CD8-positive, alpha-beta memory T cell (primary cell): ENCODE measurements around the gene PRKD1. TPM values are rescaled to one million over a fixed set of nuclear protein-coding genes. Genes with fewer than 3 reads are reported as not detected.

Experiments used
- CTCF ChIA-PET: fragments of 350-600 bp; sonication (Branson Sonifier 250); formaldehyde crosslinking; loops from one replicate; lab custom pipeline; 2021; ENCODE audit warnings: antibody characterized with exemption; lab: Charles Lee
- POLR2A ChIA-PET: fragments of 350-600 bp; sonication (Branson Sonifier 250); formaldehyde crosslinking; loops from one replicate; lab custom pipeline; 2021; ENCODE audit warnings: antibody characterized with exemption; lab: Charles Lee
- DNase-seq, 5 donors: peaks; one replicate each; pipeline versions ENCODE4 v3.0.0 to v3.0.0-alpha.2; 2020 to 2022; ENCODE audit warnings: mixed read lengths in 1 of 5
- H3K27ac ChIP-seq: one replicate; pipeline ENCODE4 v1.7.0; 2013; ENCODE audit warnings: low read depth, mild to moderate bottlenecking, low read length, moderate library complexity
- H3K27me3 ChIP-seq: 2 replicates; pipeline ENCODE4 v1.7.0; 2013; ENCODE audit warnings: low read length, mild to moderate bottlenecking; ENCODE audit not compliant: insufficient read depth, poor library complexity, severe bottlenecking
- H3K36me3 ChIP-seq: 2 replicates; pipeline ENCODE4 v1.7.0; 2013; ENCODE audit warnings: mild to moderate bottlenecking, low read length, moderate library complexity; ENCODE audit not compliant: insufficient read depth
- H3K4me1 ChIP-seq: 2 replicates; pipeline ENCODE4 v1.7.0; 2013; ENCODE audit warnings: mild to moderate bottlenecking, low read length, moderate library complexity; ENCODE audit not compliant: insufficient read depth
- H3K4me3 ChIP-seq: 2 replicates; pipeline ENCODE4 v1.7.0; 2013; ENCODE audit warnings: mild to moderate bottlenecking, low read length
- H3K9me3 ChIP-seq: 2 replicates; pipeline ENCODE4 v1.7.0; 2013; ENCODE audit warnings: mild to moderate bottlenecking, low read length
- H3K27ac Mint-ChIP-seq, 8 donors: one replicate each; pipeline ENCODE4 v1.8.0; 2020 to 2021; ENCODE audit warnings: mixed read lengths in 8 of 8, mild to moderate bottlenecking in 6 of 8, inconsistent platforms in 3 of 8, moderate library complexity in 3 of 8
- H3K27me3 Mint-ChIP-seq, 2 donors: one replicate each; pipeline ENCODE4 v1.8.0; 2020 to 2021; ENCODE audit warnings: mixed read lengths in 2 of 2, mild to moderate bottlenecking in 1 of 2, moderate library complexity in 1 of 2
- H3K36me3 Mint-ChIP-seq, 3 donors: one replicate each; pipeline ENCODE4 v1.8.0; 2020 to 2021; ENCODE audit warnings: mixed read lengths in 3 of 3, inconsistent platforms in 1 of 3, mild to moderate bottlenecking in 1 of 3
- H3K4me1 Mint-ChIP-seq, 3 donors: one replicate each; pipeline ENCODE4 v1.8.0; 2020 to 2021; ENCODE audit warnings: mixed read lengths in 3 of 3, inconsistent platforms in 1 of 3, mild to moderate bottlenecking in 1 of 3
- H3K4me3 Mint-ChIP-seq, 7 donors: one replicate each; pipeline ENCODE4 v1.8.0; 2020 to 2021; ENCODE audit warnings: mixed read lengths in 7 of 7, mild to moderate bottlenecking in 6 of 7, moderate library complexity in 4 of 7, inconsistent platforms in 2 of 7
- H3K9me3 Mint-ChIP-seq, 5 donors: one replicate each; pipeline ENCODE4 v1.8.0; 2020 to 2022; ENCODE audit warnings: mixed read lengths in 5 of 5, mild to moderate bottlenecking in 3 of 5, moderate library complexity in 2 of 5, inconsistent platforms in 1 of 5
- polyA plus RNA-seq: library from polyadenylated mRNA; unstranded; fragments of 300-500 nt; fragmentation: Illumina TruSeq; gene quantifications from one replicate; pipeline ENCODE4 v1.2.3, GENCODE V29; 2021
- total RNA-seq, 2 experiments: library from RNA; stranded (reverse); gene quantifications; one replicate each; pipeline ENCODE4 v1.2.3, GENCODE V29; 2021

Gene PRKD1
- total and polyA plus RNA-seq, 3 experiments from 2014 or later, result not detected

DNA sequence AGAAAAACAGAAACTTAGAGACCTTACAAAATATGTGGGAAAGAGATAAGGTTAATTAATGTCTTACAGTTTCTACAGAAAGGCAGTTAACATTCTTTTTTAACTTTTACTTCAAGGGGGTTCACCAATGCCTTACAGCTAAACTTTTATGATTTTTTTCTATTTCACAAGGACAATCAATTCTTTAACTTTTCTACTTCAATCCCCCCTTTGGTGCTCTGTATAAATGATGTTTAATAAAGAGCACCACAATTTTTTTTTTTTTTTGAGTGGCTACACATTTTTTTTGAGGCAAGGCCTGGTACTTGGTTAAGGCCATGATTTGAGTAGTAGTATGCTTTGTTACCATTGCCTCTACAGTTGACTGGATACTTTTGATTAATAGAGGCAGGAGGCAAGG, 279.6 kb downstream of the PRKD1 start:
- Mint-ChIP-seq H3K27me3 (no peaks in the 10 kb centered on the region), H3K4me3 (no peak overlapping the region), H3K9me3 (peaks cover 25 to 49% (median 42%) of the 10 kb centered on the region in 5 donors), H3K36me3 (no peaks in the 10 kb centered on the region), H3K27ac (no peak overlapping the region), H3K4me1 (no peaks in the 10 kb centered on the region)
- CTCF ChIA-PET, result no interaction called here
- no peaks in the 10 kb centered on the region for H3K4me1 ChIP-seq
- POLR2A ChIA-PET, result no interaction called here
- H3K4me3 ChIP-seq, result no peak overlapping the region
- H3K27ac ChIP-seq, result no peak overlapping the region
- no peaks in the 10 kb centered on the region for H3K27me3 ChIP-seq
- no peak for DNase-seq
- no peaks in the 10 kb centered on the region for H3K9me3 ChIP-seq
- H3K36me3 ChIP-seq, result no peaks in the 10 kb centered on the region

DNA sequence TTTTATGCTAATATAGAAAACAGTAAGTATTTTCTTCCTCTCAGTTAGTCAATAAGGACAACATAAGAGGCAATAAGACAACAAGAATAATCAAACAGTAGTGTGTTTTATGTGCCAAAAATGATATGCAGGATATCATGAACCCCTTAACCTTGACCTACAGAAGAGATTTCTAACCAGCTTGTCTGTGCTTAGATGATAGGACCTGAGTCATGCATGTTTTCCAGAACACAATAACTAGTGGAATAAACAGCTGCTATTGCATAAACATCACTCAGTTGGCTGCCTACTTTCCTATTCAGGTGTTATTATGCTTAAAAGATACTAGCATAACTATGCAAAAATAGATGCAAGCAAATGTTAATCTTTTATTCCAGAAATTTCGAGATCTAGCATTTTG, 282.5 kb downstream of the PRKD1 start:
- POLR2A ChIA-PET, result no interaction called here
- Mint-ChIP-seq H3K4me3 (no peak overlapping the region), H3K9me3 (peaks cover 24 to 47% (median 38%) of the 10 kb centered on the region in 5 donors), H3K27me3 (no peaks in the 10 kb centered on the region), H3K36me3 (no peaks in the 10 kb centered on the region), H3K27ac (no peak overlapping the region), H3K4me1 (no peaks in the 10 kb centered on the region)
- Histone ChIP-seq H3K4me1 (no peaks in the 10 kb centered on the region), H3K9me3 (no peaks in the 10 kb centered on the region), H3K27me3 (no peaks in the 10 kb centered on the region), H3K36me3 (no peaks in the 10 kb centered on the region), H3K27ac (no peak overlapping the region), H3K4me3 (no peak overlapping the region)
- CTCF ChIA-PET, result no interaction called here
- no peak for DNase-seq

DNA sequence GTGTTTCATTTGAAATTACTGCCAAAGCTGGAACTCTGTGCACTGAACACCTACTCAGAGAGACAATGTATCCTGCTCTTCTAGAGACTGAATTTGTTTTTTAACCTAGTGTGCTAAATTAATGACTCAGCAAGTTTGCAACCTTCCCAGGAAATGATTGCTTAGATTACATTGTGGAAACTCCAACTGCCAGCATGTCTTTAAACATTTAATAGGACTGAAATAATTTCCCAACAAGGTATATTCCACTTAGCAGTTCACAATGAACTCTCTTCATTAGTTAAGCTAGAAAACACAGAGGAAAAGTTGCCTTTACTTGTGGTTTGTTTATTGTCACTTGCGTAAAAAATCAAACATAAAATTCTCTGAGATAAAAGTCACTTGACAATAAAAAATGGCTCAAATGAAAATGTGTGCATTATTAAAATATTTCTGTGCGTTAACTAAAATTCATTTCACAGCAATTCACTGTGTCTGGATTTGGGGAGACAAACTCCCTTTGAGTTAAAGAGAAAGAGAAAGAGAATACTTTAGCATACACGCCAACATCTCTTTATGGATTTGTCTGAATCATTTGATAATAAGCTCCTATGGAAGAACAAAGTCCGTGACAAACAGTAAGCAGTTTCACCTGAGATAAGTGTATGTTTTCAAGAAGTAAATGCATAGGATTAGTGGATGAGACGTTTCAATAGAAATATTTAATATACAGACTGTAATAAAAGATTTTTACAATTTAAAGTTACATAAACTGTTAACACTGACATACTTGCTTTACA, 284.0 kb downstream of the PRKD1 start:
- ChIA-PET CTCF (no interaction called here), POLR2A (no interaction called here)

DNA sequence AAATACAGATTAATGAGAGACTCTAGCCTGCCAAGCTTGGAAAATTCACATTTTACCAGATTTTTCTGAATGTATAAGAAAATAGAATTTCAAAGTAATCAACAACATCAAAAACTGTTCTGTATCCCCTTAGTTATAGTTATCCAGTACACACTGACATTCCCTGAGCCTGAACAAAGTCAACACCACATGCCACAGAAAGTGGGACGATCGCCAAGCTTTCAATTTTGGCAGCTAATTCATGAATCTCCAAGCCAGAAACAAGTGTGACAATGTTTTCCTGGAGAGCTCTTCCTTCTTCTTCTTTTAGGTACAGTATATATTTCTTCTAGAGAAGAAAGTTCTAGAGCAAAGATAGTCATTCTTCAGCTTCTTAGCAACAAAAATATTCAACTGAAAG, 290.2 kb downstream of the PRKD1 start:
- ChIA-PET CTCF (interaction anchor here (0.9 kb wide), 1 partner anchor 37 kb away, joined by 3 read pairs; no protein-coding TSS in a partner anchor), POLR2A (no interaction called here)
- no peaks in the 10 kb centered on the region for H3K4me1 Mint-ChIP-seq
- no peaks in the 10 kb centered on the region for H3K9me3 ChIP-seq
- H3K36me3 ChIP-seq, result no peaks in the 10 kb centered on the region
- H3K27me3 Mint-ChIP-seq, result no peaks in the 10 kb centered on the region
- H3K27me3 ChIP-seq, result no peaks in the 10 kb centered on the region
- no peaks in the 10 kb centered on the region for H3K4me1 ChIP-seq
- no peak overlapping the region for H3K4me3 Mint-ChIP-seq
- H3K27ac Mint-ChIP-seq, result no peak overlapping the region
- H3K9me3 Mint-ChIP-seq, result peaks cover 2 to 27% (median 12%) of the 10 kb centered on the region in 5 donors
- no peak for DNase-seq
- no peak overlapping the region for H3K4me3 ChIP-seq
- H3K36me3 Mint-ChIP-seq, result no peaks in the 10 kb centered on the region
- H3K27ac ChIP-seq, result no peak overlapping the region

More for the DNA sequence above, 284.0 kb downstream of the PRKD1 start:
- H3K27ac Mint-ChIP-seq, result no peak overlapping the region
- DNase-seq, result no peak
- no peaks in the 10 kb centered on the region for H3K27me3 Mint-ChIP-seq
- Histone ChIP-seq H3K27ac (no peak overlapping the region), H3K4me1 (no peaks in the 10 kb centered on the region), H3K27me3 (no peaks in the 10 kb centered on the region), H3K36me3 (no peaks in the 10 kb centered on the region), H3K9me3 (no peaks in the 10 kb centered on the region), H3K4me3 (no peak overlapping the region)
- no peak overlapping the region for H3K4me3 Mint-ChIP-seq
- H3K4me1 Mint-ChIP-seq, result no peaks in the 10 kb centered on the region
- no peaks in the 10 kb centered on the region for H3K36me3 Mint-ChIP-seq
- H3K9me3 Mint-ChIP-seq, result peaks cover 14 to 39% (median 27%) of the 10 kb centered on the region in 5 donors

DNA sequence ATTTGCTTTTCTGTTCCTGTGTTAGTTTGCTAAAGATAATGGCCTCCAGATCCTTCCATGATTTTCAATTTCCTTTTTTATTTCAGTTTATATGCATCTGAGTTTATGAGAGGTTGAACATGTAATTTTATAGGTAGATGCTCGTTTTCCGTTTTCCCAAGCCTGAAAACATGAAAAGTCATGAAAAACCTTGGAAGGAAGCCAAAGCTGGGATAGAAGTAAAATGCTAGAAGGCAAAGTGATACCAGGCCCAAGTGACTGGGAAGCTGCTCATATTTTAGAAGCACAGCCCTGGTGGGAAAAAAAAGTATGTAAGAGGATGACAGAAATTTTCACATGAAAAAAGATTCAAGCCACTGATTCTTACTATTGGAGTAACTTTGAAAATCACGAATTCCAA, 290.8 kb downstream of the PRKD1 start:
- Mint-ChIP-seq H3K4me3 (no peak overlapping the region), H3K27ac (no peak overlapping the region), H3K9me3 (peaks cover 2 to 28% (median 12%) of the 10 kb centered on the region in 5 donors), H3K4me1 (no peaks in the 10 kb centered on the region), H3K27me3 (no peaks in the 10 kb centered on the region), H3K36me3 (no peaks in the 10 kb centered on the region)
- Histone ChIP-seq H3K4me1 (no peaks in the 10 kb centered on the region), H3K36me3 (no peaks in the 10 kb centered on the region), H3K4me3 (no peak overlapping the region), H3K27ac (no peak overlapping the region), H3K27me3 (no peaks in the 10 kb centered on the region), H3K9me3 (no peaks in the 10 kb centered on the region)
- no peak for DNase-seq
- CTCF ChIA-PET, result no interaction called here
- POLR2A ChIA-PET, result no interaction called here

DNA sequence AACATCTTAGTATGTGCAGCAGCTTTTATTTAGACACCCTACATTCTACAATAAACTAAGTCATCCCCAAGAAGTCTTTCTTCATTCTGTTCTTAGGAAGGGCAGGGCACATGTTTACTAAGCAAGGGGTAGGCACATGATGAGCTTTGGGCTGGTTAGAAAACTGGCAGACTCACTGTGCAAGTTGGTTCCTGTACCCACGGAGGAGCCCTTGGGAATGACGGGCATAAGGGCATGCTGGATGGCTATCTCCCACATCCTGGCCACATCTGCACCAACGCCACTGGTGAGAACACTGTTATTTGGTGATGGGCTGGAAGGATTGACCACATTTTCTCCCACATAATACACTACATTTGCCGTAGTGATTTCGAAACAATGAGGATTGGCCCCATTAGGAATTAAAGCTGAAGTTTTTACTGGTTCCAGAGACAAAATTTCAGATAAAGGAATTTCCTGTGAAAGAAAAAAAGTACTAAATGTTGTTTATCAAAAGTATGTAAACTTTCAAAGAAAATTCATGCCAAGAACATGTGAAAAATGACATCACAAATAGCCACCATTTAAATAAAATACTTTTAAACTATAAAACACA, 297.0 kb downstream of the PRKD1 start:
- H3K36me3 ChIP-seq, result no peaks in the 10 kb centered on the region
- DNase-seq, result no peak
- no peak overlapping the region for H3K4me3 ChIP-seq
- no peaks in the 10 kb centered on the region for H3K9me3 ChIP-seq
- H3K27me3 ChIP-seq, result no peaks in the 10 kb centered on the region
- Mint-ChIP-seq H3K36me3 (no peaks in the 10 kb centered on the region), H3K27me3 (no peaks in the 10 kb centered on the region), H3K4me3 (no peak overlapping the region), H3K4me1 (no peaks in the 10 kb centered on the region), H3K27ac (no peak overlapping the region), H3K9me3 (peaks cover 0 to 23% (median 9%) of the 10 kb centered on the region in 5 donors)
- H3K27ac ChIP-seq, result no peak overlapping the region
- POLR2A ChIA-PET, result no interaction called here
- CTCF ChIA-PET, result no interaction called here
- H3K4me1 ChIP-seq, result no peaks in the 10 kb centered on the region

DNA sequence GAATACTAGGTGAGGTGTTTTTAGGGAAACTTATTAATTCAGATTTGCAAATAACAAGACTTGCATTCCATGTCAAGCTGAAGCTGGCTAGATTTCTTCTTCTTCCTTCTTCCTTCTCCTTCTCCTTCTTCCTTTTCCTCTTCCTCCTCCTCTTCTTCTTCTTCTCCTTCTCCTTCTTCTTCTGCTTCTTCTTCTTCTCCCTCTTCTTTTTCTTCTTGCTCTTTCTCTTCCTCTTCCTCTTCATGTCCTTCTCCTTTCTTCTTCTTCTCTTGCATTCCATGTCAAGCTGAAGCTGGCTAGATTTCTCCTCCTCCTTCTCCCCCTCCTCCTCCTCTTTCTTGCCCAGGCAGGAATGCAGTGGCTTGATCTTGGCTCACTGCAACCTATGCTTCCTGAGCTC, 297.8 kb downstream of the PRKD1 start:
- H3K27ac ChIP-seq, result no peak overlapping the region
- H3K4me1 ChIP-seq, result no peaks in the 10 kb centered on the region
- H3K4me3 ChIP-seq, result no peak overlapping the region
- no peaks in the 10 kb centered on the region for H3K9me3 ChIP-seq
- H3K4me1 Mint-ChIP-seq, result no peaks in the 10 kb centered on the region
- peaks cover 0 to 17% (median 6%) of the 10 kb centered on the region in 5 donors for H3K9me3 Mint-ChIP-seq
- H3K27me3 ChIP-seq, result no peaks in the 10 kb centered on the region
- no peaks in the 10 kb centered on the region for H3K36me3 ChIP-seq
- DNase-seq, result no peak
- ChIA-PET POLR2A (no interaction called here), CTCF (no interaction called here)
- H3K27ac Mint-ChIP-seq, result no peak overlapping the region
- H3K36me3 Mint-ChIP-seq, result no peaks in the 10 kb centered on the region
- no peak overlapping the region for H3K4me3 Mint-ChIP-seq
- no peaks in the 10 kb centered on the region for H3K27me3 Mint-ChIP-seq

DNA sequence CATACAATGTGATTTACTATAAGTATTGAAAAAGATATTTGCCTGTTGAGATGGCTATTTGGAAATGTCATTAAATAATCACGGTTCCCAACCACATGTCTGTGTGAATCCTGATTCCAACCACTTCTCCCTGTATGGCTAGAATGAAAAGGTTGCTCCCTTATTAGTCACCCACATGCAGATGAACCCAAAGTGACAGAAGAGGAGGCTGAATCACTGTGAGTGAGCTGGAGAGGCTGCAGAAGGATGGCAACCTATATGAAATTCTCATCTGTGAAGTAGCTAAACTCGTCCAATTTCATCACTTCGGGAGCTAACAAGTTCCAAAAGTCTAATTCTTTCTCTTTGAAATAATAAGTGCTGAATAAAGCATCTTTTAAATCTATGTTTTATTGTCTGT, 300.5 kb downstream of the PRKD1 start:
- Histone ChIP-seq H3K4me1 (no peaks in the 10 kb centered on the region), H3K27ac (no peak overlapping the region), H3K36me3 (no peaks in the 10 kb centered on the region), H3K4me3 (no peak overlapping the region), H3K9me3 (no peaks in the 10 kb centered on the region), H3K27me3 (no peaks in the 10 kb centered on the region)
- no peak for DNase-seq
- no peaks in the 10 kb centered on the region for H3K4me1 Mint-ChIP-seq
- peaks cover 1 to 16% (median 6%) of the 10 kb centered on the region in 5 donors for H3K9me3 Mint-ChIP-seq
- no peaks in the 10 kb centered on the region for H3K27me3 Mint-ChIP-seq
- ChIA-PET CTCF (no interaction called here), POLR2A (no interaction called here)
- H3K36me3 Mint-ChIP-seq, result no peaks in the 10 kb centered on the region
- no peak overlapping the region for H3K27ac Mint-ChIP-seq
- H3K4me3 Mint-ChIP-seq, result no peak overlapping the region
